ENCODE data around the gene ZNF468. TPM values are rescaled to one million over a fixed set of nuclear protein-coding genes. Genes with fewer than 3 reads are reported as not detected.
"Not testable (repeated sequence)": the region's sequence is repeated elsewhere in the genome, so short reads cannot be mapped to it uniquely, and the experiment has no call there.

ZNF468 gene
- polyA plus RNA-seq, 1 experiment = 11.1 TPM

DNA sequence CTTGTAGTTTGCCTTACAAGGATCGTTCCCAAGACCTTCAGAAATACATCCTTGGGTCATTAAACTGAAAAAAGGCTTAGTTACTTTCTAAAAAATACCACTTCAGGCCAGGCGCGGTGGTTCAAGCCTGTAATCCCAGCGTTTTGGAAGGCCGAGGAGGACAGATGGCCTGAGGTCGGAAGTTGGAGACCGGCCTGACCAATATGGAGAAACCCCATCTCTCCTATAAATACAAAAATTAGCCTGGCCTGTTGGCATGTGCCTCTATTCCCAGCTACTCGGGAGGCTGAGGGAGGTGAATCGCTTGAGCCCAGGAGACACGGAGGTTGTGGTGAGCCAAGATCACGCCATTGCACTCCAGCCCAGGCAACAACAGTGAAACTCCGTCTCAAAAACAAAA, 33.7 kb downstream of the ZNF468 start:
- POLR2A ChIA-PET = no interaction called here
- Histone ChIP-seq H3K4me3 (ENCODE audit: low read depth, low read length) (no peak overlapping the region), H3K36me3 (ENCODE audit: control insufficient read depth, insufficient read depth, low read length) (no peaks in the 10 kb centered on the region), H3K27me3 (ENCODE audit: control insufficient read depth, insufficient read depth, low read length) (no peaks in the 10 kb centered on the region)
- no peak for DNase-seq (ENCODE audit: low read depth)
- CTCF ChIA-PET = no interaction called here
- no peak for TF ChIP-seq CTCF (IDR thresholded peaks at IDR 0.05; ENCODE audit: insufficient read depth, low read depth, low read length)

GRCh38 chr19:52821204-52821960, 36.0 kb downstream of the ZNF468 start, which contains the start of gene ZNF28:
Gene ZNF28 (minus strand): TSS chr19:52821633. CDS start chr19:52817958, 3,675 bp downstream.
- H3K27me3 ChIP-seq (ENCODE audit: control insufficient read depth, insufficient read depth, low read length); POLR2A ChIA-PET; CTCF ChIA-PET; H3K36me3 ChIP-seq (ENCODE audit: control insufficient read depth, insufficient read depth, low read length): not testable (repeated sequence)
- peak; percentile 4 for DNase-seq (ENCODE audit: low read depth)
- H3K4me3 ChIP-seq (ENCODE audit: low read depth, low read length) = peak within 1 kb of the TSS; percentile 61

DNA sequence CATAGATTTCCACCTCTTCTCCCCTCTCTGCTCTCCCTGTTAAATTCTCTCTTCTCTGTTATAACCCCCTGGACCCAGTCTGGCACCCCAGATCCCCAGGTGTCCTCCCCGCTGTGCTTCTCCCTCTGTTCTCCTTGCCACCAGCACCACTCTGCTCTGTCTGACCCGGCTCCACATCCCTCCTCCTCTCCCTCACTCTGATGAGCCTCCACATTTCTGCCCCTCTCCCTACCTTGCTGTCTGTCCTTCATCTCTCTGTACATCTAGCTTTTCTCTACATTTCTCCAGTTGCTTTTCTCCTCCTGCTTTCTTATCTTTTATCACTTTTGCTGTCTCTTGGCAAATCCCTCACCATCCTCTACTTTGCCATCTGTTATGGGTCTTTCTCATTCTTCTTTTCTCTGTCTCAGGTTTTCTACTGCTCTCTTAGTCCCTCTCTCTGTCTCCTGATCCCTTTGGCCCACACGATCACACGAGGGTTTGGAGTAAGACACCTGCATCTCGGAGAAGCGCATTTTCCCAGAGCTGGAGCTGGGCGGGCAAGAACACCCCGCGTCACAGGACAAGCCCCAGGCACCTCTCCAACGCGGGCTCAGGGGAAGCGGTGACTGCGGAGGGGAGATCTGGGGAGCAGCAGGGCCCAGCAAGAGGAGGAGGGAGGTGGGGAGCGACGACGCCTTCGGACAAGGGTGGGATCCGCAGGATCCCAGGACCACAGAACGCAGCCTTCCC, 36.8 kb downstream of the ZNF468 start:
- H3K27me3 ChIP-seq (ENCODE audit: control insufficient read depth, insufficient read depth, low read length); DNase-seq (ENCODE audit: low read depth); POLR2A ChIA-PET; H3K36me3 ChIP-seq (ENCODE audit: control insufficient read depth, insufficient read depth, low read length); CTCF ChIA-PET: not testable (repeated sequence)
- peak overlapping the region; percentile 61 for H3K4me3 ChIP-seq (ENCODE audit: low read depth, low read length)

DNA sequence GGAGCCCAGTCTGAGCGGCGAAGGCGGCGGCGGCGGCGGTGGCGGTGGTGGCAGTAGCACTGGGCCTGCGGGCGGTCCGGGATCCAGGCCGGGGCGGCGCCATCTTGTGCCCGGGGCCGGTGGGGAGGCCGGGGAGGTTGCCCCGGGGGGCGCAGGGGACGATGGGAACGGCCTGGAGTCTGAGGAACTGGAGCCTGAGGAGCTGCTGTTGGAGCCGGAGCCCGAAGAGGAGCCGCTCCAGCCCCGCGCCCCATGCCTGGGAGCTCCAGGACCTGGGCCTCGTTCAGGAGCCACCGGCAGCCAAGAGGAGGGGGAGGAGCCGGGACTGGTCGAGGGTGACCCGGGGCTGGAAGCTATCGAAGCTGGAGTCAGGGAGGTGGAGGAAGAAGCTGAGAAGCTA, 47.6 kb downstream of the ZNF468 start:
- Histone ChIP-seq H3K27me3 (ENCODE audit: control insufficient read depth, insufficient read depth, low read length) (no peaks in the 10 kb centered on the region), H3K4me3 (ENCODE audit: low read depth, low read length) (no peak overlapping the region), H3K36me3 (ENCODE audit: control insufficient read depth, insufficient read depth, low read length) (peaks cover 2% of the 10 kb centered on the region)
- POLR2A ChIA-PET = no interaction called here
- no peak for TF ChIP-seq CTCF (IDR thresholded peaks at IDR 0.05; ENCODE audit: insufficient read depth, low read depth, low read length)
- DNase-seq (ENCODE audit: low read depth) = no peak
- CTCF ChIA-PET = no interaction called here

DNA sequence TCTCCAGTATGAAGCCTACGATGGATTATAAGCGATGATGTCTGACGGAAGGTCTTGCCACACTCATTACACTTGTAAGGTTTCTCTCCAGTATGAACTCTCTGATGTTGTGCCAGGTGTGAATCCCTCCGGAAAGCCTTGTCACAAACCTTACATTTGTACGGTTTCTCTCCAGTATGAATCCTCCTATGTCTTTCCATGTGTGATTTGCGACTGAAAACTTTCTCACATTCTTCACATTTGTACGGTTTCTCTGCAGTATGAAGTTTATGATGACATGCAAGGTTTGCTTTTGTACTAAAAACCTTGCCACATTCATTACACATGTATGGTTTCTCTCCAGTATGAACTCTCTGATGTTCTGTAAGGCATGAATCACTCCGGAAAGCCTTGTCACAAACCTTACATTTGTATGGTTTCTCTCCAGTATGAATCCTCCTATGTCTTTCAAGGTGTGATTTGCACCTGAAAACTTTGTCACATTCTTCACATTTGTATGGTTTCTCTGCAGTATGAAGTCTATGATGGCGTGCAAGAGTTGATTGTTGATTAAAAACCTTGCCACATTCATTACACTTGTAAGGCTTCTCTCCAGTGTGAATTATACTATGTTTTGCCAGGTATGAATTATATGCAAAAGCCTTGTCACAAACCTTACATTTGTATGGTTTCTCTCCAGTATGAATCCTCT, 57.3 kb downstream of the ZNF468 start:
- DNase-seq (ENCODE audit: low read depth); POLR2A ChIA-PET; CTCF ChIA-PET; H3K36me3 ChIP-seq (ENCODE audit: control insufficient read depth, insufficient read depth, low read length); H3K27me3 ChIP-seq (ENCODE audit: control insufficient read depth, insufficient read depth, low read length); H3K4me3 ChIP-seq (ENCODE audit: low read depth, low read length): not testable (repeated sequence)

- Histone ChIP-seq H3K27me3 (ENCODE audit: control insufficient read depth, insufficient read depth, low read length) (no peaks in the 10 kb centered on the region), H3K36me3 (ENCODE audit: control insufficient read depth, insufficient read depth, low read length) (no peaks in the 10 kb centered on the region), H3K4me3 (ENCODE audit: low read depth, low read length) (no peak overlapping the region)
- no peak for TF ChIP-seq CTCF (IDR thresholded peaks at IDR 0.05; ENCODE audit: insufficient read depth, low read depth, low read length)
- no peak for DNase-seq (ENCODE audit: low read depth)
- POLR2A ChIA-PET = no interaction called here
- CTCF ChIA-PET = no interaction called here
These were observed 68.0 kb downstream of the ZNF468 start for GRCh38 chr19:52789440-52789839.

Small RNA genes lying within 50 kb of the gene (small RNA-seq; reads per million reads assigned to genes)
- gene ZNF320 (ENCODE audit: insufficient read length, low read depth, low replicate concordance) = not detected

Other genes starting within 250 kb of the ZNF468 start
- gene ZNF83, start 219.3 kb downstream of the ZNF468 start, polyA plus RNA-seq (2011; rRNA removed) = 23.7 and 36.1 TPM in 2 replicates
- gene ZNF611, start 122.6 kb downstream of the ZNF468 start, polyA plus RNA-seq (2011; rRNA removed) = 2.4 and 3.8 TPM in 2 replicates
- gene ZNF600, start 70.8 kb downstream of the ZNF468 start, polyA plus RNA-seq (2011; rRNA removed) = 3.0 and 3.6 TPM in 2 replicates
- gene ZNF28, start 36.0 kb downstream of the ZNF468 start, polyA plus RNA-seq (2011; rRNA removed) = 6.4 and 11.7 TPM in 2 replicates
- 7.9 and 8.4 TPM in 2 replicates for gene ZNF320, start 40.0 kb upstream of the ZNF468 start, polyA plus RNA-seq (2011; rRNA removed)
- gene ZNF888, start 65.8 kb upstream of the ZNF468 start, polyA plus RNA-seq (2011; rRNA removed) = 1.1 and 1.9 TPM in 2 replicates
- 1.9 and 3.0 TPM in 2 replicates for gene ZNF816, start 105.3 kb upstream of the ZNF468 start, polyA plus RNA-seq (2011; rRNA removed)
- gene ERVV-1, start 156.3 kb upstream of the ZNF468 start, polyA plus RNA-seq (2011; rRNA removed) = not detected in 2 replicates
- not detected in 2 replicates for gene ERVV-2, start 187.1 kb upstream of the ZNF468 start, polyA plus RNA-seq (2011; rRNA removed)
- 9.0 and 11.5 TPM in 2 replicates for gene ZNF160, start 245.8 kb upstream of the ZNF468 start, polyA plus RNA-seq (2011; rRNA removed)